ENCODE results near the gene COL16A1.

Gene COL16A1

GRCh38 chr1:31646259-31646960 lies 57.4 kb downstream of the COL16A1 start:
- no peak for DNase-seq (ENCODE audit: low spot score)

GRCh38 chr1:31645274-31645568 lies 58.6 kb downstream of the COL16A1 start:
- DNase-seq (ENCODE audit: low spot score) = no peak
- TF ChIP-seq CTCF (IDR thresholded peaks at IDR 0.05; ENCODE audit: extremely low read depth, missing control alignments) = no peak

More at GRCh38 chr1:31646259-31646960, 57.4 kb downstream of the COL16A1 start:
- TF ChIP-seq CTCF (IDR thresholded peaks at IDR 0.05; ENCODE audit: extremely low read depth, missing control alignments) = no peak

- no peak for TF ChIP-seq CTCF (IDR thresholded peaks at IDR 0.05; ENCODE audit: extremely low read depth, missing control alignments)
- DNase-seq (ENCODE audit: low spot score) = peak; percentile 97
Measured at GRCh38 chr1:31644560-31645273, 59.1 kb downstream of the COL16A1 start, which contains the start of gene PEF1. Gene PEF1 (minus strand): TSS chr1:31644876. CDS start chr1:31644864, 12 bp downstream.

GRCh38 chr1:31643976-31644559 lies 59.7 kb downstream of the COL16A1 start:
- TF ChIP-seq CTCF (IDR thresholded peaks at IDR 0.05; ENCODE audit: extremely low read depth, missing control alignments) = no peak
- no peak for DNase-seq (ENCODE audit: low spot score)

GRCh38 chr1:31642897-31643296 lies 60.9 kb downstream of the COL16A1 start:
- no peak for DNase-seq (ENCODE audit: low spot score)
- TF ChIP-seq CTCF (IDR thresholded peaks at IDR 0.05; ENCODE audit: extremely low read depth, missing control alignments) = no peak

- TF ChIP-seq CTCF (IDR thresholded peaks at IDR 0.05; ENCODE audit: extremely low read depth, missing control alignments) = no peak
- no peak for DNase-seq (ENCODE audit: low spot score)
Measured at GRCh38 chr1:31642366-31642765, 61.5 kb downstream of the COL16A1 start.

GRCh38 chr1:31640964-31641363 lies 62.9 kb downstream of the COL16A1 start:
- TF ChIP-seq CTCF (IDR thresholded peaks at IDR 0.05; ENCODE audit: extremely low read depth, missing control alignments) = no peak
- no peak for DNase-seq (ENCODE audit: low spot score)

All from GM20000 (cell line).